NCI-H524 treated with DMSO at 0.1 percent for 48 hours (cell line): Measurements from ENCODE around the gene GALNT1.
A peak's percentile ranks its signal among the peaks of the same experiment; 100 is the strongest.

ENCODE experiments used
- DNase-seq: peaks from one replicate; lab custom pipeline; 2025; lab: John Stamatoyannopoulos, UW

Gene GALNT1

GRCh38 chr18:35680139-35680551 lies 98.6 kb downstream of the GALNT1 start:
- DNase-seq, result no peak

GRCh38 chr18:35682281-35682867 lies 100.8 kb downstream of the GALNT1 start:
- DNase-seq, result no peak

- no peak for DNase-seq
Measured at GRCh38 chr18:35683021-35683420, 101.5 kb downstream of the GALNT1 start.

DNA sequence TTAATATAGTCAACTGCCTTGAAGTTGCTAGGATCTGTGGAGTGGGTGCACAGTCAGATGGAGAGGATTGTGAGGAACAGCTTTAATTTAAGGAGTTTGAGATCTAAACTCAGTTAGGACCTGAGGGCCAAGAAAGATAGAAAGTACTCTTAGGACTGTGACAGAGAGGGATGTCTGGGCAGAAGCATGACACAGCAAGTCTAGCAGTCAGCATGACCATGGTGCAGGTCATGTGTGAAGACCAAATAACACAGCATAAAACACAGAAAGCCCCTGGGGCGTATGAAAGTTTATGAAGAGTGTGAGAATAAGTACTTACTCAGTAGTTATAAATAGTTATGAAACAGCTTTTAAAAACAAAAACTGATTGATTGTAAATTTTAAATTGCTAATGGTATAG lies 107.2 kb downstream of the GALNT1 start:
- no peak for DNase-seq

GRCh38 chr18:35689728-35690127 lies 108.2 kb downstream of the GALNT1 start:
- no peak for DNase-seq

GRCh38 chr18:35691625-35692024 lies 110.1 kb downstream of the GALNT1 start:
- DNase-seq, result no peak

DNA sequence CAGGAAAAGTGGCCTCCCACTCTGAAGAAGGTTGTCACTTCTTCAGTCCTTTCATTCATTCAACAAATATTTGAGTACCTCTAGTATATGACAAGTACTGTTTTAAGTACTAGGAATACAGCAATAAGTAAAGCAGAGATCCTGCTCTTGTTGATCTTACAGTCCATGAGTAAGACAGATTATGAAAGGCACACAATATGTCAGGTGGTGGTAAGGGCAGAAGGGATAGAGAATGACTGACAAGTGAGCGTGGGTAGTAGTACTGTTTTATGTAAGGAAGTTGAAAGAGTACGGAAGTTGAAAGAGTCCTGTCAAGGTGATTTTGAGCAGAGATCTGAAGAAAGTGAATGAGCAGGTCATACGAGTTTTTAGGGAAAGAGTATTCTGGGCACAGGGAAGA lies 111.3 kb downstream of the GALNT1 start:
- no peak for DNase-seq

- DNase-seq, result no peak
Measured at GRCh38 chr18:35693829-35694228, 112.3 kb downstream of the GALNT1 start.

DNA sequence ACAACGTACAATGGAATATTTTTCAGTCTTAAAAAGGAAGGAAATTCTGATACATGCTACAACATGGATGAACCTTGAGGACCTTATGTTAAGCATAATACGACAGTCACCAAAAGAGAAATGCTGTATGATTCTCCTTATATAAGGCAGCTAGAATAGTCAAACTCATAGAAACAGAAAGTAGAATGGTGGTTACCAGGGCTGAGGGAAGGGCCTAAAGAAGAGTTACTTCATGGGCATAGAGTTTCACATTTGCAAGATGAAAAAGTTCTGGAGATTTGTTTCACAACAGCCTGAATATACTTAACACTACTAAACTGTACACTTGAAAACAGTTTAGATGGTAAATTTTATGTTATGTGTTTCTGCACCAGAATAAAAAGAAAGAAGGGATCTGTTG lies 113.3 kb downstream of the GALNT1 start:
- no peak for DNase-seq

- DNase-seq, result peak; percentile 49
Measured at GRCh38 chr18:35695384-35695783, 113.8 kb downstream of the GALNT1 start.

GRCh38 chr18:35695803-35696202 lies 114.3 kb downstream of the GALNT1 start:
- peak; percentile 30 for DNase-seq

GRCh38 chr18:35696307-35696706 lies 114.8 kb downstream of the GALNT1 start:
- no peak for DNase-seq

GRCh38 chr18:35697869-35698268 lies 116.3 kb downstream of the GALNT1 start:
- no peak for DNase-seq

DNA sequence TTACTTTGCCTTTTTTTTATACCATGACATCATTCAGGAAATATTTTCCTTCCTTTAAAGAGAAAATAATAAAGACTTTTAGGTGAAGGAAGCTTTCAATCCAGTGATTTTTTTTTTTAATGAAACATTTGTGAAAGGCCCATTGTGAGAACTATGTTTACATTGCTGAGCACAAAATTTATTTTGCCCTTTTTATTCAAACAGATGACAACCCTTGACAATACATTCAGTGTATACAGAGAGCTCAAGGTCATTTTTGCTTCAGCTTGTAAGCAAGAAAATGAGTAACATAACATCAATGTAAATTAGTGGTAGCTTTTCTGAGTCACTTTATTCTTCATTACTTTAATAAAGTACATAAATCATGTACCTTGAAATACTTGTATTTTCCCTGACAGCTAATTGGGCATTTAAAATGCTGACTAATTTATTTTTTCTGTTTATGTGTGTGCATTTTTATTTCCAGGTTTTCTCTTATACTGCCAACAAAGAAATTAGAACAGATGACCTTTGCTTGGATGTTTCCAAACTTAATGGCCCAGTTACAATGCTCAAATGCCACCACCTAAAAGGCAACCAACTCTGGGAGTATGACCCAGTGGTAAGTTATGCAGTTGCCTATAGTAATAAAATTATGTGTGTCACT lies 121.6 kb downstream of the GALNT1 start:
- DNase-seq, result no peak

GRCh38 chr18:35705988-35706387 lies 124.4 kb downstream of the GALNT1 start:
- no peak for DNase-seq

DNA sequence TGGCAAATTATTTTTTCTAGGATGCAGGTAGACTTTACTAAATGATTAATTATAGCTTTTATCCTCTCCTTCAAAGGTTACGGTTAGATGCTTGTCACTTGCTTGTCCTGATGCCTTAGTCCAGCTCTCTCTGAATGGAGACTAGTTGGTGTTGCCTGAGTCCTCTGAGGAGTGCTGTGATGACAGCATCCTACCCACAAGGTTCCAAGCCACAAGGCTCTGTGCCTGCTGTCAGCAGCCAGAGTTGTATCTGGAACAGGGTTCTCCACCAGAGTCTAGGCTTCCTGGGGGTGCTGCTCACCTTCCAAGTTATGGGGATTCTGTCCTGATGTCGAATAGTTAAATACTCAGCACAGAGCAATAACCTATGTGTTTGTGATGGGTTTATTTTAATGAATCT lies 125.7 kb downstream of the GALNT1 start:
- no peak for DNase-seq

GRCh38 chr18:35707674-35708073 lies 126.1 kb downstream of the GALNT1 start:
- no peak for DNase-seq

GRCh38 chr18:35710581-35710980 lies 129.0 kb downstream of the GALNT1 start:
- no peak for DNase-seq

GRCh38 chr18:35711227-35711626 lies 129.7 kb downstream of the GALNT1 start:
- no peak for DNase-seq

- DNase-seq, result no peak
Measured at GRCh38 chr18:35713545-35713944, 132.0 kb downstream of the GALNT1 start.

- DNase-seq, result no peak
Measured at GRCh38 chr18:35714539-35714938, 133.0 kb downstream of the GALNT1 start.

DNA sequence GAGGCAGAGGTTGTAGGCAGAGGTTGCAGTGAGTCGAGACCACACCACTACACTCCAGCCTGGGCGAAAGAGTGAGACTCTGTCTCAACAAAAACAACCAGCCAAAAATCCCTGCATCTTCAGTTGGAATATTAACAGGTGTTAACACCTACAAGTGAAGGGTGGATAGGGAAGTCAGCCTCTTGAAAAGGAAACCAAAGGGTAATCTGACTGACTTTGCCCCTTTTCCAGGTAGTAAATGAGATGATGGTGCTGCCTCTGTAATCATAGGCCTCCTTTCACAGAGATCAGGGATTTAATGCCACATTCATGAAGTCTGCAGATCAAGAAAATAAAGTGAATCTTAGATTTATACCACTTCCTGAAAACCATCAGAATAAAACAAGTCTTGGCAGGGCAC lies 133.6 kb downstream of the GALNT1 start:
- DNase-seq, result no peak

DNA sequence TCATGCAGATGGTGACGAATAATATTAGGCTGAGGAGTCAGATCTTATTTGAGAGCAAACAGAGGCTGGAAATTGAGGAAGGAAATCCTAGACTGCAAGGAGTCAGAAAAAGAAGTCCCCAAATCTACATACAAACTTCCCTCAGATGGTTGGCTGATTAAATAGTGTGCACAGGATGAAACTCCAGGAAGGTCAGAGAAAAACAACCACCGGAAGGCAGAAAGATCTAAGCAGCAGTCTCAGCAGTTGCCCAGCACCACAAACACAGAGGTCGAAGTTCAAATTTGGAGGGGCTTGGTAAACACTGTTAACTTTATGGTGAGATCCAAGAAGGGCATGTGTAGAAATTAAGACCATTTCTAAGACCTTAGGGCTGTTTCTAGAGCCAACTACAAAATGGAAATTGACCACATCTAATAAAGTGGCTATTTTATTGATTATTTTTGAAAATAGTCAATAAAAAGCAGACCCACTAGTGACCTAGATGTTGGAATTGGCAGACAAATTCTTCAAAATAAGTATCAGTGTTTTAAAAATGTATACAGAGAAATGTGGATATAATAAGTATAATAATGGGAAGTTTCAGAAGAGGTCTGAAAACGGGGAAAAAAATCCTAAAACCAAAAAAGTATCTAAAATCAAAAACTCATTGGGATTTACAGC lies 134.8 kb downstream of the GALNT1 start:
- DNase-seq, result no peak

GRCh38 chr18:35717182-35717581 lies 135.6 kb downstream of the GALNT1 start:
- no peak for DNase-seq
